ENCODE data around the gene ATL3.
"Not testable (repeated sequence)": the region's sequence is repeated elsewhere in the genome, so short reads cannot be mapped to it uniquely, and the experiment has no call there.

GRCh38 chr11:63602290-63603179, 68.6 kb downstream of the ATL3 start:
- TF ChIP-seq CTCF (tag by site-specific recombination; IDR thresholded peaks at IDR 0.05); HOXC10 (CRISPR knock-in tag; IDR thresholded peaks at IDR 0.05); ZNF354C (tag by site-specific recombination; IDR thresholded peaks at IDR 0.05; ENCODE audit: borderline replicate concordance, low read depth): not testable (repeated sequence)
